ENCODE measurements around the gene CRYGN. TPM values are rescaled to one million over a fixed set of nuclear protein-coding genes. Genes with fewer than 3 reads are reported as not detected.

Gene CRYGN
- total and polyA plus RNA-seq, 2 experiments from 2014 or later = not detected

GRCh38 chr7:151381348-151382078 lies 58.4 kb downstream of the CRYGN start:
- in situ Hi-C loops (cut with MboI) = no loop called here
- Histone ChIP-seq H3K79me2 (ENCODE audit: insufficient read depth) (no peaks in the 10 kb centered on the region), H3K4me1 (ENCODE audit: insufficient read depth) (no peaks in the 10 kb centered on the region), H3K27me3 (replicated peaks; ENCODE audit: insufficient read depth) (peaks cover 28% of the 10 kb centered on the region), H3F3A (ENCODE audit: insufficient read depth) (no peaks in the 10 kb centered on the region), H4K20me1 (ENCODE audit: insufficient read depth) (no peaks in the 10 kb centered on the region), H3K4me2 (ENCODE audit: unreplicated experiment) (no peak overlapping the region), H2AFZ (no peak overlapping the region), H3K9me3 (ENCODE audit: low read depth) (no peaks in the 10 kb centered on the region), H3K36me3 (ENCODE audit: low read depth) (no peaks in the 10 kb centered on the region), H3K4me3 (no peak overlapping the region), H3K9ac (no peak overlapping the region), H3K9me2 (ENCODE audit: insufficient read depth) (no peaks in the 10 kb centered on the region), H3K27ac (no peak overlapping the region)
- peak; percentile 22 for DNase-seq
- TF ChIP-seq EZH2 (IDR thresholded peaks at IDR 0.05; ENCODE audit: insufficient read depth, poor library complexity, severe bottlenecking) = no peak
- TF ChIP-seq EZH2phosphoT487 (IDR thresholded peaks at IDR 0.05; ENCODE audit: insufficient read depth, low read depth) = no peak
- WGBS, 2 experiments (ENCODE audit: low coverage in 1 of 2, low lambda C conversion rate in 2 of 2, missing lambda C conversion rate in 2 of 2) = 12 to 17% methylated on average over 39 to 58 of the region's 83 CpGs

DNA sequence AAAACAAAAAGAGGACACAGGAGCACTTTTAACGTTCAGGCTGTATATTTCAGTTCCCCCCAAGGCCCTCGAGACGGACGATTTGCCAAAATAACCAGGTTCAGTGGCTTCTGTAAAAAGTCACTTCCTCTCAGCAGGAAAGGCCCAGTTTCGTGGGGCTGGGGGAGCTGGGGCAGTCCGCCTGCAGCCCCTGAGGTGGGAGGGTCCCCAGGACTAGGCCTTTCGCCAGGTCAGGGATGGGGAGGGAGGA lies 58.9 kb downstream of the CRYGN start:
- TF ChIP-seq EZH2 (IDR thresholded peaks at IDR 0.05; ENCODE audit: insufficient read depth, poor library complexity, severe bottlenecking) = no peak
- TF ChIP-seq EZH2phosphoT487 (IDR thresholded peaks at IDR 0.05; ENCODE audit: insufficient read depth, low read depth) = no peak
- in situ Hi-C loops (cut with MboI) = no loop called here
- H3K4me2 ChIP-seq (ENCODE audit: unreplicated experiment) = no peak overlapping the region

DNA sequence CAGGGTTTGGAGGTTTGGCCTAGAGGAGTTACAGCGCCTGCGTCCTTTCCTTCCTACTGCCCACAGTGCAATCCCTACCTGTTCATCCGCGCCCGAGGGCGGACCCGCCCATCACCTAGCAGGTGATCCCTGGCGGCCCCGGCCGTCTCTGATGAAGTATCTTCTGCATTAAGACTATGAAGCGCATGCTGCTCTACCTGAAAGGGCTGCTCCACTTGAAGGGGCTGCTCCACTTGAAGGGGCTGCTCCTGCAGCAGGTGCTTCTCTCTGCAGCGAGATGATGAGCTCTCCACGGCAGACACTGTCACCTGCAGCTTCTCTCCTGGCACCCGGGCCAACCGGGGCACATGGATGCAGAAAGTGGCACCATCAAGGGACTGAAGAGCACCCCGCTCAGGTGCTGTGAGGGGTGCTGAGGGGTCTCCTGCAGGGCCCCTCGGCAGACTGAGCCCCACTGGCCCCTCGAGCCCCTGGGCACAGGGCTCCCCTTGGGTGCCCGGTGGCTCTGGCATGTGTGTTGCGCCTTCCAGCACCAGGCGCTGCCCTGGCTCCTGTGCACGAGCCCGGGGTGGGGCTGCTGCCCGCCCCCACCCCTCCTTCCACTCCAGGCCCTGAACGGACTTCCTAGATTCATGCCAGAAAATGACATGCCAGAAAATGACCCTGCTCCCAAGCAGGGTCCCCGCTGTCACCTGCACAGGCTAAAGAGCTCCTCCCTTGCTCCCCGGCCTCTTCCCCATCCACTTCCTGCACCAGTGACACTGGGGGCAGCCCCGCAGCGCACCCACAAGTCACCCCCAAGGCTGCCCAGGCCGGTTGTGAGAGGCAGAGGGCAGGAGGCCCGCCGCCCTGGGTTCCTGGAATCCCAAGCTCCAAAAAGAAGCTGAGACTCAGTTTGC lies 59.5 kb downstream of the CRYGN start:
- no peaks in the 10 kb centered on the region for H4K20me1 ChIP-seq (ENCODE audit: insufficient read depth)
- H3K4me1 ChIP-seq (ENCODE audit: insufficient read depth) = no peaks in the 10 kb centered on the region
- no peak overlapping the region for H3K27ac ChIP-seq
- H3K9me2 ChIP-seq (ENCODE audit: insufficient read depth) = no peaks in the 10 kb centered on the region
- no peak for DNase-seq
- no peaks in the 10 kb centered on the region for H3F3A ChIP-seq (ENCODE audit: insufficient read depth)
- H3K36me3 ChIP-seq (ENCODE audit: low read depth) = no peaks in the 10 kb centered on the region
- no peak for TF ChIP-seq EZH2phosphoT487 (IDR thresholded peaks at IDR 0.05; ENCODE audit: insufficient read depth, low read depth)
- TF ChIP-seq EZH2 (IDR thresholded peaks at IDR 0.05; ENCODE audit: insufficient read depth, poor library complexity, severe bottlenecking) = no peak
- no peak overlapping the region for H3K9ac ChIP-seq
- H3K27me3 ChIP-seq (replicated peaks; ENCODE audit: insufficient read depth) = peaks cover 28% of the 10 kb centered on the region
- in situ Hi-C loops (cut with MboI) = no loop called here
- WGBS, 2 experiments (ENCODE audit: low coverage in 1 of 2, low lambda C conversion rate in 2 of 2, missing lambda C conversion rate in 2 of 2) = 80 to 82% methylated on average over 28 to 30 of the region's 32 CpGs
- H3K4me2 ChIP-seq (ENCODE audit: unreplicated experiment) = no peak overlapping the region
- no peak overlapping the region for H3K4me3 ChIP-seq
- H3K9me3 ChIP-seq (ENCODE audit: low read depth) = no peaks in the 10 kb centered on the region
- H3K79me2 ChIP-seq (ENCODE audit: insufficient read depth) = no peaks in the 10 kb centered on the region
- no peak overlapping the region for H2AFZ ChIP-seq

More for the DNA sequence above, 58.9 kb downstream of the CRYGN start:
- Histone ChIP-seq H3K36me3 (ENCODE audit: low read depth) (no peaks in the 10 kb centered on the region), H3K9me3 (ENCODE audit: low read depth) (no peaks in the 10 kb centered on the region), H3K4me1 (ENCODE audit: insufficient read depth) (no peaks in the 10 kb centered on the region), H3K79me2 (ENCODE audit: insufficient read depth) (no peaks in the 10 kb centered on the region), H4K20me1 (ENCODE audit: insufficient read depth) (no peaks in the 10 kb centered on the region), H3K9ac (no peak overlapping the region), H3K4me3 (no peak overlapping the region), H3K9me2 (ENCODE audit: insufficient read depth) (no peaks in the 10 kb centered on the region), H3K27ac (no peak overlapping the region), H3F3A (ENCODE audit: insufficient read depth) (no peaks in the 10 kb centered on the region), H2AFZ (no peak overlapping the region), H3K27me3 (replicated peaks; ENCODE audit: insufficient read depth) (peaks cover 28% of the 10 kb centered on the region)
- WGBS, 2 experiments (ENCODE audit: low coverage in 1 of 2, low lambda C conversion rate in 2 of 2, missing lambda C conversion rate in 2 of 2) = 62 to 67% methylated on average over 7 of the region's 7 CpGs
- no peak for DNase-seq

DNA sequence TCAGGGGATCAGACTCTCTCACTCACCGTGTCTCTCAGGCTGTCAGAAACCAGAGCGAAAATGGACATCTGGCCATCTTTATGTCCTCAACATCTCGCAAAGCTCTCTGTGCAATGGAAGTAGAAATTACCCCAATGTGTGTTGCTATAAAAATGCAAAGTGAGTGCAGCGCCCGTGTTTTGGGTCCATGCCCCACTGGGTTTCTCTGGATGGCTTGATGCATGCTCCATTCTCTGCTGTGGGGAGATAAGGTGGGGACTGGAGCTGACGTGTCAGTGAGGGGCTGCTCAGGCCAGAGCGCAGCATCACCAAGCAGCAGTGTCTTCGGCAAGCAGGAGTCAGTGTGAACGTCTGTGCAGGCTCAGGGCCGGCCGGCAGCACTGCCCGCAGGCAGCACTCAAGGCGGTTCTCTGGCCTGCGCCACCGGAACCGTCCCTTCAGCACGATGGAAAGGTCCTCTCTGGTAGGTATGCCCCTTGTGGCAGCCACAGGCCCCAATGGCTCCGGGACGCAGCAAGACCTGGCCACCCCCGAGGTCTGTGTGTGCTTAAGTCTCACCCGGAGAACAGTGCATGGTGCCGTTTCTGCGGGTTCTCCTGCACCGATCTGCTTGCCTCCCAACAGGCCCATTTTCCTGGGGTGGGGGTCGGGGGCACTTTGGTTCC lies 60.3 kb downstream of the CRYGN start:
- Histone ChIP-seq H3K4me1 (ENCODE audit: insufficient read depth) (no peaks in the 10 kb centered on the region), H3K9ac (no peak overlapping the region), H3K9me2 (ENCODE audit: insufficient read depth) (no peaks in the 10 kb centered on the region), H2AFZ (no peak overlapping the region), H3K36me3 (ENCODE audit: low read depth) (no peaks in the 10 kb centered on the region), H3K9me3 (ENCODE audit: low read depth) (no peaks in the 10 kb centered on the region), H3K27me3 (replicated peaks; ENCODE audit: insufficient read depth) (peaks cover 28% of the 10 kb centered on the region), H3K27ac (no peak overlapping the region), H3K4me2 (ENCODE audit: unreplicated experiment) (no peak overlapping the region), H3K79me2 (ENCODE audit: insufficient read depth) (no peaks in the 10 kb centered on the region), H3F3A (ENCODE audit: insufficient read depth) (no peaks in the 10 kb centered on the region), H3K4me3 (no peak overlapping the region), H4K20me1 (ENCODE audit: insufficient read depth) (no peaks in the 10 kb centered on the region)
- 84 to 86% methylated on average over 25 of the region's 25 CpGs for WGBS, 2 experiments (ENCODE audit: low coverage in 1 of 2, low lambda C conversion rate in 2 of 2, missing lambda C conversion rate in 2 of 2)
- DNase-seq = no peak
- in situ Hi-C loops (cut with MboI) = no loop called here
- TF ChIP-seq EZH2phosphoT487 (IDR thresholded peaks at IDR 0.05; ENCODE audit: insufficient read depth, low read depth) (no peak), EZH2 (IDR thresholded peaks at IDR 0.05; ENCODE audit: insufficient read depth, poor library complexity, severe bottlenecking) (no peak)

All from GM23248 (cell line).